Measurements from ENCODE around the gene PRRC2B. TPM values are rescaled to one million over a fixed set of nuclear protein-coding genes. Genes with fewer than 3 reads are reported as not detected.

Gene PRRC2B
- total and polyA plus RNA-seq, 2 of the 13 experiments (the other 11 are each of a cell fraction or from before 2014, with no cell fraction given): 20.8 to 37.4 TPM

DNA sequence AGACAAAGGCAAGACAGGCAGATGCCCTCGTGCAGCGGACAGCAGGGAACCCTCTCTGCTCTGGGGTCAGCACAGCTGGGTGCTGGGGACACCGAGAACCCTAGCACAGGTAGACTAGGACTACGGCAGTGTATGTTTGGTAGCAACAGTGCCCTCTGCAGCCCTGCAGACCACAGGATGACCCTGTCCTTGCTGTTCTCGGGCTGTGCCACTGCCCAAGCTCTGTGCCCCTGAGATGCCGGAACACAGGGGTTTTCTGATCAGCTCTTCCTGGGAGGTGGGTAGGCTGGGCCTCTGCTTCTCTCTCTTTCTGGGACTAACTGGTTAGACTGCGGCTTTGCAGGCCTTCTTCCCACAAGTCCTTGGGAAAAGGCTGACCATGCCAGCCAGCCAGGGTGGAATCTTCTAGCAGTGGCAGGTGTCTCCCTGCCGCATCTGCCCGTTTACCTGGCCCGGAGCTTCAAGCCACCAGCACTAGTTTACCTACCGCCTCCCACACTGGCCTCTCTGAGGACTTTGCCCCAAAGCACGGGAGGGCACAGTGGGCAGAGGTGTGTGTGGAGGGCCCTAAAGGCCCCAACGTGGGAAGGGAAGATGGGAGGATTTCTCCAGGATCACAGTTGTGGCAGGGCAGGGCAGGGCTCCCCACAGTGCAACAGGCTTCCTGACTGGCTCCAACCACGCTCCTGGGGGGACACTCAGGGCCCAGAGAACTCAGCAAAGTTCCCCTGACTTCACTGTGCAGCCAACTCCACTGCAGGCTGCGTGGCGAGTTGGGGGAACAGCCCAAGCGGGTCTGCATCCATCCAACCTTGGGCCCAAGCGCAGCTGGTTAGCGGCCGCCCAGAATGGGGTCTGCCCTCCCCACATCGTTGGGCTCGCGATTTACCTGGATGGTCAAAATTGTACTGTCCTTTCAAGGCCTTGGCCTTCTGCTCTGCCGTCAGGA lies 136.0 kb downstream of the PRRC2B start (continued):
- TF ChIP-seq, protein P1, sequence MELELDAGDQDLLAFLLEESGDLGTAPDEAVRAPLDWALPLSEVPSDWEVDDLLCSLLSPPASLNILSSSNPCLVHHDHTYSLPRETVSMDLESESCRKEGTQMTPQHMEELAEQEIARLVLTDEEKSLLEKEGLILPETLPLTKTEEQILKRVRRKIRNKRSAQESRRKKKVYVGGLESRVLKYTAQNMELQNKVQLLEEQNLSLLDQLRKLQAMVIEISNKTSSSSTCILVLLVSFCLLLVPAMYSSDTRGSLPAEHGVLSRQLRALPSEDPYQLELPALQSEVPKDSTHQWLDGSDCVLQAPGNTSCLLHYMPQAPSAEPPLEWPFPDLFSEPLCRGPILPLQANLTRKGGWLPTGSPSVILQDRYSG (CRISPR knock-in tag; IDR thresholded peaks at IDR 0.05): no peak
- no peak for TF ChIP-seq ZFP36 (IDR thresholded peaks at IDR 0.05; ENCODE audit: borderline replicate concordance, low read depth, low read length, partially characterized antibody)
- peak; percentile 44; the same call in 1 of the 2 replicates for TF ChIP-seq YEATS2 (CRISPR knock-in tag; IDR thresholded peaks at IDR 0.05; ENCODE audit: borderline replicate concordance)
- no peak for TF ChIP-seq ADNP (CRISPR knock-in tag; IDR thresholded peaks at IDR 0.05)
- no peak for TF ChIP-seq GPN1 (CRISPR knock-in tag; IDR thresholded peaks at IDR 0.05; ENCODE audit: borderline replicate concordance)
- TF ChIP-seq, protein P2, sequence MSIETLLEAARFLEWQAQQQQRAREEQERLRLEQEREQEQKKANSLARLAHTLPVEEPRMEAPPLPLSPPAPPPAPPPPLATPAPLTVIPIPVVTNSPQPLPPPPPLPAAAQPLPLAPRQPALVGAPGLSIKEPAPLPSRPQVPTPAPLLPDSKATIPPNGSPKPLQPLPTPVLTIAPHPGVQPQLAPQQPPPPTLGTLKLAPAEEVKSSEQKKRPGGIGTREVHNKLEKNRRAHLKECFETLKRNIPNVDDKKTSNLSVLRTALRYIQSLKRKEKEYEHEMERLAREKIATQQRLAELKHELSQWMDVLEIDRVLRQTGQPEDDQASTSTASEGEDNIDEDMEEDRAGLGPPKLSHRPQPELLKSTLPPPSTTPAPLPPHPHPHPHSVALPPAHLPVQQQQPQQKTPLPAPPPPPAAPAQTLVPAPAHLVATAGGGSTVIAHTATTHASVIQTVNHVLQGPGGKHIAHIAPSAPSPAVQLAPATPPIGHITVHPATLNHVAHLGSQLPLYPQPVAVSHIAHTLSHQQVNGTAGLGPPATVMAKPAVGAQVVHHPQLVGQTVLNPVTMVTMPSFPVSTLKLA (IDR thresholded peaks at IDR 0.05): no peak
- TF ChIP-seq SKI (IDR thresholded peaks at IDR 0.05; ENCODE audit: partially characterized antibody): no peak
- TF ChIP-seq ZNF549 (CRISPR knock-in tag; IDR thresholded peaks at IDR 0.05): no peak
- peak; percentile 88 for TF ChIP-seq HNF4A (CRISPR knock-in tag; IDR thresholded peaks at IDR 0.05)
- TF ChIP-seq, protein P3, sequence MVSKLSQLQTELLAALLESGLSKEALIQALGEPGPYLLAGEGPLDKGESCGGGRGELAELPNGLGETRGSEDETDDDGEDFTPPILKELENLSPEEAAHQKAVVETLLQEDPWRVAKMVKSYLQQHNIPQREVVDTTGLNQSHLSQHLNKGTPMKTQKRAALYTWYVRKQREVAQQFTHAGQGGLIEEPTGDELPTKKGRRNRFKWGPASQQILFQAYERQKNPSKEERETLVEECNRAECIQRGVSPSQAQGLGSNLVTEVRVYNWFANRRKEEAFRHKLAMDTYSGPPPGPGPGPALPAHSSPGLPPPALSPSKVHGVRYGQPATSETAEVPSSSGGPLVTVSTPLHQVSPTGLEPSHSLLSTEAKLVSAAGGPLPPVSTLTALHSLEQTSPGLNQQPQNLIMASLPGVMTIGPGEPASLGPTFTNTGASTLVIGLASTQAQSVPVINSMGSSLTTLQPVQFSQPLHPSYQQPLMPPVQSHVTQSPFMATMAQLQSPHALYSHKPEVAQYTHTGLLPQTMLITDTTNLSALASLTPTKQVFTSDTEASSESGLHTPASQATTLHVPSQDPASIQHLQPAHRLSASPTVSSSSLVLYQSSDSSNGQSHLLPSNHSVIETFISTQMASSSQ (IDR thresholded peaks at IDR 0.05; ENCODE audit: low read depth): no peak
- TF ChIP-seq, protein P3 (CRISPR knock-in tag; IDR thresholded peaks at IDR 0.05; ENCODE audit: borderline replicate concordance): no peak
- no peak for TF ChIP-seq IRF2 (CRISPR knock-in tag; IDR thresholded peaks at IDR 0.05)
- no peak; the same call in 1 of the 2 replicates for TF ChIP-seq GABPB1 (CRISPR knock-in tag; IDR thresholded peaks at IDR 0.05)
- 0 out of 2 replicates have a peak, but pooled peaks have one; percentile 4 for TF ChIP-seq ZNF569 (CRISPR knock-in tag; IDR thresholded peaks at IDR 0.05; ENCODE audit: borderline replicate concordance)
- TF ChIP-seq ZNF557 (CRISPR knock-in tag; IDR thresholded peaks at IDR 0.05): no peak
- TF ChIP-seq, protein P4, sequence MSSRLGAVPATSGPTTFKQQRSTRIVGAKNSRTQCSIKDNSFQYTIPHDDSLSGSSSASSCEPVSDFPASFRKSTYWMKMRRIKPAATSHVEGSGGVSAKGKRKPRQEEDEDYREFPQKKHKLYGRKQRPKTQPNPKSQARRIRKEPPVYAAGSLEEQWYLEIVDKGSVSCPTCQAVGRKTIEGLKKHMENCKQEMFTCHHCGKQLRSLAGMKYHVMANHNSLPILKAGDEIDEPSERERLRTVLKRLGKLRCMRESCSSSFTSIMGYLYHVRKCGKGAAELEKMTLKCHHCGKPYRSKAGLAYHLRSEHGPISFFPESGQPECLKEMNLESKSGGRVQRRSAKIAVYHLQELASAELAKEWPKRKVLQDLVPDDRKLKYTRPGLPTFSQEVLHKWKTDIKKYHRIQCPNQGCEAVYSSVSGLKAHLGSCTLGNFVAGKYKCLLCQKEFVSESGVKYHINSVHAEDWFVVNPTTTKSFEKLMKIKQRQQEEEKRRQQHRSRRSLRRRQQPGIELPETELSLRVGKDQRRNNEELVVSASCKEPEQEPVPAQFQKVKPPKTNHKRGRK (CRISPR knock-in tag; IDR thresholded peaks at IDR 0.05): no peak
- peak; percentile 64; the same call in 1 of the 2 replicates for TF ChIP-seq ZNF83 (CRISPR knock-in tag; IDR thresholded peaks at IDR 0.05; ENCODE audit: borderline replicate concordance)
- TF ChIP-seq SPEN (CRISPR knock-in tag; IDR thresholded peaks at IDR 0.05; ENCODE audit: low read depth): peak; percentile 67
- TF ChIP-seq FOXA1 (IDR thresholded peaks at IDR 0.05): no peak
- TF ChIP-seq FOXA1 (CRISPR knock-in tag; IDR thresholded peaks at IDR 0.05): no peak
